Measurements from ENCODE around the gene PCBP1.
"Not testable (repeated sequence)": the region's sequence is repeated elsewhere in the genome, so short reads cannot be mapped to it uniquely, and the experiment has no call there.

PCBP1 gene

GRCh38 chr2:70083344-70084156, 3.7 kb upstream of the PCBP1 start:
- DNase-seq, result peak; percentile 74

- DNase-seq, result peak; percentile 69
These were observed 2.1 kb upstream of the PCBP1 start for GRCh38 chr2:70084973-70085710.

- DNase-seq, result no peak
These were observed 1.5 kb upstream of the PCBP1 start for GRCh38 chr2:70085711-70086277.

- peak; percentile 76 for DNase-seq
These were observed 919 bp upstream of the PCBP1 start for GRCh38 chr2:70086278-70086837.

GRCh38 chr2:70087702-70088597, 673 bp downstream of the PCBP1 start:
- DNase-seq, result peak; percentile 64

GRCh38 chr2:70088598-70089219, 1.4 kb downstream of the PCBP1 start:
- no peak for DNase-seq

GRCh38 chr2:70089220-70089982, 2.1 kb downstream of the PCBP1 start:
- DNase-seq, result peak; percentile 45

- DNase-seq, result no peak
These were observed 2.8 kb downstream of the PCBP1 start for GRCh38 chr2:70089983-70090525.

GRCh38 chr2:70090706-70091334, 3.5 kb downstream of the PCBP1 start:
- no peak for DNase-seq

- DNase-seq, result no peak
These were observed 4.1 kb downstream of the PCBP1 start for GRCh38 chr2:70091364-70091763.

- DNase-seq, result no peak
These were observed 4.5 kb downstream of the PCBP1 start for GRCh38 chr2:70091816-70092215.

GRCh38 chr2:70092576-70093243, 5.4 kb downstream of the PCBP1 start:
- not testable (repeated sequence) for DNase-seq

- DNase-seq, result no peak
These were observed 7.1 kb downstream of the PCBP1 start for GRCh38 chr2:70094171-70094977.

- peak; percentile 54 for DNase-seq
These were observed 7.9 kb downstream of the PCBP1 start for GRCh38 chr2:70094978-70095719.

GRCh38 chr2:70095720-70096670, 8.7 kb downstream of the PCBP1 start:
- DNase-seq, result no peak

- DNase-seq, result no peak
These were observed 10.8 kb downstream of the PCBP1 start for GRCh38 chr2:70098032-70098431.

GRCh38 chr2:70099270-70099669, 12.0 kb downstream of the PCBP1 start:
- no peak for DNase-seq

Data from stimulated activated CD4-positive, alpha-beta T cell treated with anti-CD3 and anti-CD28 coated beads, Interleukin-4, amount 100 ng/mL, for 24 hours (primary cell).